ENCODE results near the gene SLC2A13.
"Not testable (repeated sequence)": the region's sequence is repeated elsewhere in the genome, so short reads cannot be mapped to it uniquely, and the experiment has no call there.

Gene SLC2A13

GRCh38 chr12:39752482-39753137 is 353.3 kb downstream of the SLC2A13 start:
- H3K79me2 ChIP-seq (ENCODE audit: insufficient read depth, low read length), result no peaks in the 10 kb centered on the region
- no peak overlapping the region for H3K9ac ChIP-seq (ENCODE audit: low read length)
- no peaks in the 10 kb centered on the region for H3K9me3 ChIP-seq (ENCODE audit: insufficient read depth, low read length)
- H3K4me2 ChIP-seq (ENCODE audit: low read depth, low read length, poor library complexity, severe bottlenecking), result no peak overlapping the region
- no peaks in the 10 kb centered on the region for H3K9me2 ChIP-seq (replicated peaks; ENCODE audit: insufficient read depth, low read length)
- no peak for TF ChIP-seq EZH2phosphoT487 (conservative IDR thresholded peaks at IDR 0.05; ENCODE audit: low read length)
- TF ChIP-seq, protein P1, sequence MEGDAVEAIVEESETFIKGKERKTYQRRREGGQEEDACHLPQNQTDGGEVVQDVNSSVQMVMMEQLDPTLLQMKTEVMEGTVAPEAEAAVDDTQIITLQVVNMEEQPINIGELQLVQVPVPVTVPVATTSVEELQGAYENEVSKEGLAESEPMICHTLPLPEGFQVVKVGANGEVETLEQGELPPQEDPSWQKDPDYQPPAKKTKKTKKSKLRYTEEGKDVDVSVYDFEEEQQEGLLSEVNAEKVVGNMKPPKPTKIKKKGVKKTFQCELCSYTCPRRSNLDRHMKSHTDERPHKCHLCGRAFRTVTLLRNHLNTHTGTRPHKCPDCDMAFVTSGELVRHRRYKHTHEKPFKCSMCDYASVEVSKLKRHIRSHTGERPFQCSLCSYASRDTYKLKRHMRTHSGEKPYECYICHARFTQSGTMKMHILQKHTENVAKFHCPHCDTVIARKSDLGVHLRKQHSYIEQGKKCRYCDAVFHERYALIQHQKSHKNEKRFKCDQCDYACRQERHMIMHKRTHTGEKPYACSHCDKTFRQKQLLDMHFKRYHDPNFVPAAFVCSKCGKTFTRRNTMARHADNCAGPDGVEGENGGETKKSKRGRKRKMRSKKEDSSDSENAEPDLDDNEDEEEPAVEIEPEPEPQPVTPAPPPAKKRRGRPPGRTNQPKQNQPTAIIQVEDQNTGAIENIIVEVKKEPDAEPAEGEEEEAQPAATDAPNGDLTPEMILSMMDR (IDR thresholded peaks at IDR 0.05; ENCODE audit: insufficient read depth, low read length, poor library complexity, severe bottlenecking), result no peak
- H3K27me3 ChIP-seq (ENCODE audit: low read length), result no peaks in the 10 kb centered on the region
- H3F3A ChIP-seq (ENCODE audit: insufficient read depth), result no peaks in the 10 kb centered on the region
- no peak overlapping the region for H3K27ac ChIP-seq (ENCODE audit: low read depth, low read length)
- H3K36me3 ChIP-seq (ENCODE audit: low read length), result no peaks in the 10 kb centered on the region
- no peak overlapping the region for H2AFZ ChIP-seq (ENCODE audit: low read depth, low read length, severe bottlenecking)
- no peaks in the 10 kb centered on the region for H4K20me1 ChIP-seq (ENCODE audit: low read depth, low read length)
- H3K4me3 ChIP-seq (ENCODE audit: insufficient read depth, low read length, poor library complexity, severe bottlenecking), result no peak overlapping the region

- H3K36me3 ChIP-seq (ENCODE audit: low read length); H3K27ac ChIP-seq (ENCODE audit: low read depth, low read length); H2AFZ ChIP-seq (ENCODE audit: low read depth, low read length, severe bottlenecking); H3K4me3 ChIP-seq (ENCODE audit: insufficient read depth, low read length, poor library complexity, severe bottlenecking); H3K9me3 ChIP-seq (ENCODE audit: insufficient read depth, low read length); H3K27me3 ChIP-seq (ENCODE audit: low read length); H3K79me2 ChIP-seq (ENCODE audit: insufficient read depth, low read length); H3K4me2 ChIP-seq (ENCODE audit: low read depth, low read length, poor library complexity, severe bottlenecking); H4K20me1 ChIP-seq (ENCODE audit: low read depth, low read length); H3K9ac ChIP-seq (ENCODE audit: low read length); H3K9me2 ChIP-seq (replicated peaks; ENCODE audit: insufficient read depth, low read length); H3F3A ChIP-seq (ENCODE audit: insufficient read depth): not testable (repeated sequence)
Measured at GRCh38 chr12:39746151-39746550, 359.7 kb downstream of the SLC2A13 start.

DNA sequence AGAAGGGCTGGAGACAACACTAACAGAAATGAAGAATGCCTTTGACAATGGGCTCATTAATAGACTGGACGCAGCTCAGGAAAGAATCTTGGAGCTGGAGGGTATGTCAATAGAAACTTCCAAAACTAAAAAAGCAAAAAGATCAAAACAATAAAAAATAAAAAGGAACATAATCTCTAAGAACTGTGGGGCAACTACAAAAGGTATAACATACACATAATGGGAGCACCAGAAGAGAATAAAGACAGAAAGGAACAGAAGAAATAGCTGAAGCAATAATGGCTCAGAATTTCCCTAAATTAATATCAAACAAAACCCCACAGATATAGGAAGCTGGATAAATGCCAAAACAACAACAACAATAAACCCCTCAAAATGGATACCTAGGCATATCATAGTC is 362.2 kb downstream of the SLC2A13 start:
- H3K36me3 ChIP-seq (ENCODE audit: low read length), result no peaks in the 10 kb centered on the region
- no peak for TF ChIP-seq EZH2phosphoT487 (conservative IDR thresholded peaks at IDR 0.05; ENCODE audit: low read length)

GRCh38 chr12:39736406-39736805 is 369.5 kb downstream of the SLC2A13 start:
- no peaks in the 10 kb centered on the region for H3K9me3 ChIP-seq (ENCODE audit: insufficient read depth, low read length)
- H2AFZ ChIP-seq (ENCODE audit: low read depth, low read length, severe bottlenecking), result no peak overlapping the region
- H3K27me3 ChIP-seq (ENCODE audit: low read length), result no peaks in the 10 kb centered on the region
- no peak overlapping the region for H3K4me3 ChIP-seq (ENCODE audit: insufficient read depth, low read length, poor library complexity, severe bottlenecking)
- no peaks in the 10 kb centered on the region for H3F3A ChIP-seq (ENCODE audit: insufficient read depth)
- H3K27ac ChIP-seq (ENCODE audit: low read depth, low read length), result no peak overlapping the region
- no peaks in the 10 kb centered on the region for H3K9me2 ChIP-seq (replicated peaks; ENCODE audit: insufficient read depth, low read length)
- no peak overlapping the region for H3K9ac ChIP-seq (ENCODE audit: low read length)
- H3K36me3 ChIP-seq (ENCODE audit: low read length), result no peaks in the 10 kb centered on the region
- TF ChIP-seq, protein P1 (IDR thresholded peaks at IDR 0.05; ENCODE audit: insufficient read depth, low read length, poor library complexity, severe bottlenecking), result no peak
- no peak for TF ChIP-seq EZH2phosphoT487 (conservative IDR thresholded peaks at IDR 0.05; ENCODE audit: low read length)
- H3K79me2 ChIP-seq (ENCODE audit: insufficient read depth, low read length), result no peaks in the 10 kb centered on the region
- no peaks in the 10 kb centered on the region for H4K20me1 ChIP-seq (ENCODE audit: low read depth, low read length)
- no peak overlapping the region for H3K4me2 ChIP-seq (ENCODE audit: low read depth, low read length, poor library complexity, severe bottlenecking)

More for the DNA sequence above, 362.2 kb downstream of the SLC2A13 start:
- Histone ChIP-seq H4K20me1 (ENCODE audit: low read depth, low read length) (no peaks in the 10 kb centered on the region), H3K9me2 (replicated peaks; ENCODE audit: insufficient read depth, low read length) (no peaks in the 10 kb centered on the region), H3K4me2 (ENCODE audit: low read depth, low read length, poor library complexity, severe bottlenecking) (no peak overlapping the region), H3K27me3 (ENCODE audit: low read length) (no peaks in the 10 kb centered on the region), H3K4me3 (ENCODE audit: insufficient read depth, low read length, poor library complexity, severe bottlenecking) (no peak overlapping the region), H3F3A (ENCODE audit: insufficient read depth) (no peaks in the 10 kb centered on the region), H3K27ac (ENCODE audit: low read depth, low read length) (no peak overlapping the region), H2AFZ (ENCODE audit: low read depth, low read length, severe bottlenecking) (no peak overlapping the region), H3K9ac (ENCODE audit: low read length) (no peak overlapping the region), H3K79me2 (ENCODE audit: insufficient read depth, low read length) (no peaks in the 10 kb centered on the region), H3K9me3 (ENCODE audit: insufficient read depth, low read length) (no peaks in the 10 kb centered on the region)
